ENCODE data around the gene S100P. TPM values are rescaled to one million over a fixed set of nuclear protein-coding genes. Genes with fewer than 3 reads are reported as not detected.
"Not testable (repeated sequence)": the region's sequence is repeated elsewhere in the genome, so short reads cannot be mapped to it uniquely, and the experiment has no call there.

Gene S100P
- polyA plus RNA-seq, 2 of the 4 experiments (the other 2 are of a cell fraction) = 20.9 to 171 TPM

GRCh38 chr4:6724421-6725111 is 30.9 kb downstream of the S100P start:
- 90% methylated on average over 11 of the region's 21 CpGs for WGBS (ENCODE audit: missing lambda C conversion rate)
- TF ChIP-seq RARB (CRISPR knock-in tag; IDR thresholded peaks at IDR 0.05) = no peak
- TF ChIP-seq NR3C1 (IDR thresholded peaks at IDR 0.05) = no peak
- no peak for TF ChIP-seq BCL3 (IDR thresholded peaks at IDR 0.05)
- TF ChIP-seq HOXA7 (CRISPR knock-in tag; IDR thresholded peaks at IDR 0.05) = no peak
- TF ChIP-seq FOSL2 (IDR thresholded peaks at IDR 0.05) = no peak
- no peak for TF ChIP-seq FOSL2 (CRISPR knock-in tag; IDR thresholded peaks at IDR 0.05)
- TF ChIP-seq HOXB5 (CRISPR knock-in tag; IDR thresholded peaks at IDR 0.05) = no peak
- TF ChIP-seq BHLHE40 (IDR thresholded peaks at IDR 0.05; ENCODE audit: low read depth, low read length) = no peak
- no peak for TF ChIP-seq PHF8 (IDR thresholded peaks at IDR 0.05; ENCODE audit: borderline replicate concordance, low read depth)
- TF ChIP-seq JUNB (IDR thresholded peaks at IDR 0.05) = no peak
- DNase-seq (ENCODE audit: low read depth in 1 of 2, low spot score in 1 of 2) (no peak), FAIRE-seq (no peak), ATAC-seq (no peak)
- ChIA-PET POLR2A (no interaction called here), CTCF (interaction anchor here (2.7 to 9.0 kb wide), 2 partner anchors 149 to 346 kb away, joined by 8 to 168 read pairs; no protein-coding TSS in a partner anchor)
- H3K4me1 ChIP-seq = peaks cover 7% of the 10 kb centered on the region; the same call in 1 of the 3 replicates
- H3K27ac ChIP-seq = peak overlapping the region in 1 of 2 experiments; percentile 30; a peak in 2 of 6 replicates
- no peak overlapping the region for H3K4me3 ChIP-seq
- H3K4me2 ChIP-seq = no peak overlapping the region
- H3K9me3 ChIP-seq = no peaks in the 10 kb centered on the region

GRCh38 chr4:6725427-6725961 is 31.8 kb downstream of the S100P start:
- H3K4me1 ChIP-seq; POLR2A ChIA-PET; H3K27ac ChIP-seq; H3K9me3 ChIP-seq; H3K4me3 ChIP-seq; DNase-seq (ENCODE audit: low read depth in 1 of 2, low spot score in 1 of 2); ATAC-seq; H3K4me2 ChIP-seq; FAIRE-seq: not testable (repeated sequence)
- CTCF ChIA-PET = interaction anchor here (2.7 kb wide), 1 partner anchor 345 kb away, joined by 8 read pairs; no protein-coding TSS in a partner anchor
- WGBS (ENCODE audit: missing lambda C conversion rate) = 89% methylated on average over 14 of the region's 16 CpGs

- FAIRE-seq = no peak
- Histone ChIP-seq H3K27ac (peak overlapping the region in 1 of 2 experiments; percentile 56; a peak in 3 of 6 replicates), H3K4me2 (no peak overlapping the region), H3K9me3 (no peaks in the 10 kb centered on the region), H3K4me1 (peaks cover 5% of the 10 kb centered on the region), H3K4me3 (no peak overlapping the region)
- no peak for ATAC-seq
- CTCF ChIA-PET = interaction anchor here (1.2 to 1.5 kb wide), 3 partner anchors 10 to 344 kb away, joined by 4 to 6 read pairs (median 5); partner anchors contain the start of gene BLOC1S4
- 87% methylated on average over 23 of the region's 31 CpGs for WGBS (ENCODE audit: missing lambda C conversion rate)
- POLR2A ChIA-PET = interaction anchor here (0.6 kb wide), 1 partner anchor 123 kb away, joined by 10 read pairs; no protein-coding TSS in a partner anchor
- DNase-seq (ENCODE audit: low read depth in 1 of 2, low spot score in 1 of 2) = no peak
- TF ChIP-seq CHD2 (IDR thresholded peaks at IDR 0.05; ENCODE audit: low read length, partially characterized antibody) (no peak), BHLHE40 (IDR thresholded peaks at IDR 0.05; ENCODE audit: low read depth, low read length) (no peak), CTCF (IDR thresholded peaks at IDR 0.05) (no peak), CBX2 (IDR thresholded peaks at IDR 0.05; ENCODE audit: borderline replicate concordance, low read depth) (no peak), EHMT2 (IDR thresholded peaks at IDR 0.05; ENCODE audit: low read depth) (no peak), EP300 (IDR thresholded peaks at IDR 0.05) (no peak), MYC (IDR thresholded peaks at IDR 0.05; ENCODE audit: borderline replicate concordance, low read length) (no peak), NPAS2 (CRISPR knock-in tag; IDR thresholded peaks at IDR 0.05; ENCODE audit: borderline replicate concordance) (no peak), POLR2AphosphoS2 (conservative IDR thresholded peaks at IDR 0.05; ENCODE audit: low read length) (no peak), KDM1A (IDR thresholded peaks at IDR 0.05; ENCODE audit: low read depth) (no peak), ZC3H11A (IDR thresholded peaks at IDR 0.05) (no peak), E2F6 (IDR thresholded peaks at IDR 0.05; ENCODE audit: borderline replicate concordance, low read depth) (no peak), GATA3 (IDR thresholded peaks at IDR 0.05; ENCODE audit: borderline replicate concordance) (no peak), ZFP36 (IDR thresholded peaks at IDR 0.05; ENCODE audit: borderline replicate concordance, partially characterized antibody) (no peak), REST (IDR thresholded peaks at IDR 0.05) (no peak)
These were observed 33.6 kb downstream of the S100P start for GRCh38 chr4:6727081-6727942.

Measured in A549 (cell line).